H1 (cell line): ENCODE results near the gene ANKRD11.

ENCODE experiments used
- ATF3 ChIP-seq: IDR thresholded peaks from 2 replicates; pipeline ENCODE4 v1.6.1; 2011; ENCODE audit warnings: low read depth, mild to moderate bottlenecking, low read length; ENCODE audit not compliant: insufficient read depth
- CBX5 ChIP-seq: fragments of 300-800, 300-1000 bp; sonication (generic); IDR thresholded peaks from 2 replicates; pipeline ENCODE4 v1.7.1; 2016; ENCODE audit warnings: antibody characterized with exemption, low read length, low read depth
- CEBPB ChIP-seq: IDR thresholded peaks from 2 replicates; pipeline ENCODE4 v1.6.1; 2012; ENCODE audit warnings: low read depth, low read length
- CHD2 ChIP-seq: IDR thresholded peaks from 2 replicates; pipeline ENCODE4 v1.6.1; 2012; ENCODE audit warnings: low read length, improper control_type of control experiment
- CTCF ChIP-seq, 3 experiments: IDR thresholded peaks; 1 replicate in 2 of 3; 2 replicates in 1 of 3; pipeline versions ENCODE4 v1.5.1 to v1.6.1; 2011; ENCODE audit warnings: low read length in 3 of 3, mild to moderate bottlenecking in 3 of 3, inconsistent platforms in 2 of 3, low read depth in 1 of 3, moderate library complexity in 1 of 3; ENCODE audit not compliant: insufficient read depth in 1 of 3; ENCODE audit errors: control extremely low read depth in 1 of 3
- EP300 ChIP-seq, 2 experiments: IDR thresholded peaks; 1 replicate in 1 of 2; 2 replicates in 1 of 2; pipeline ENCODE4 v1.6.1; 2011 to 2012; ENCODE audit warnings: low read depth in 2 of 2, low read length in 2 of 2, mild to moderate bottlenecking in 2 of 2, borderline replicate concordance in 1 of 2, inconsistent platforms in 1 of 2, moderate library complexity in 1 of 2
- KDM5A ChIP-seq: fragments of 200-600 bp; IDR thresholded peaks from 2 replicates; pipeline ENCODE4 v1.7.1; 2012; ENCODE audit warnings: mild to moderate bottlenecking, low read length, inconsistent platforms, mixed read lengths
- MAX ChIP-seq: IDR thresholded peaks from 2 replicates; pipeline ENCODE4 v1.6.1; 2012; ENCODE audit warnings: inconsistent platforms
- POLR2A ChIP-seq, 2 experiments: IDR thresholded peaks; 1 replicate in 1 of 2; 2 replicates in 1 of 2; pipeline ENCODE4 v1.6.1; 2011; ENCODE audit warnings: low read depth in 2 of 2, low read length in 2 of 2, mild to moderate bottlenecking in 2 of 2; ENCODE audit errors: control extremely low read depth in 1 of 2
- YY1 ChIP-seq: IDR thresholded peaks from 2 replicates; pipeline ENCODE4 v1.6.1; 2011; ENCODE audit warnings: low read depth, mild to moderate bottlenecking, low read length

- TF ChIP-seq ATF3 (no peak), CEBPB (no peak), POLR2A (IDR thresholded peaks at IDR 0.05; ENCODE audit: control extremely low read depth in 1 of 2, low read depth in 2 of 2, low read length in 2 of 2) (no peak), CTCF (IDR thresholded peaks at IDR 0.05; ENCODE audit: control extremely low read depth in 1 of 3, insufficient read depth in 1 of 3, low read depth in 1 of 3, low read length in 3 of 3) (no peak), EP300 (IDR thresholded peaks at IDR 0.05; ENCODE audit: borderline replicate concordance in 1 of 2, low read depth in 2 of 2, low read length in 2 of 2) (no peak), MAX (no peak), KDM5A (no peak), CBX5 (no peak), CHD2 (no peak), YY1 (no peak)
Observed at GRCh38 chr16:89295071-89295900, 195.1 kb downstream of the ANKRD11 start.
